ENCODE data around the gene ABL1.

ABL1 gene

DNA sequence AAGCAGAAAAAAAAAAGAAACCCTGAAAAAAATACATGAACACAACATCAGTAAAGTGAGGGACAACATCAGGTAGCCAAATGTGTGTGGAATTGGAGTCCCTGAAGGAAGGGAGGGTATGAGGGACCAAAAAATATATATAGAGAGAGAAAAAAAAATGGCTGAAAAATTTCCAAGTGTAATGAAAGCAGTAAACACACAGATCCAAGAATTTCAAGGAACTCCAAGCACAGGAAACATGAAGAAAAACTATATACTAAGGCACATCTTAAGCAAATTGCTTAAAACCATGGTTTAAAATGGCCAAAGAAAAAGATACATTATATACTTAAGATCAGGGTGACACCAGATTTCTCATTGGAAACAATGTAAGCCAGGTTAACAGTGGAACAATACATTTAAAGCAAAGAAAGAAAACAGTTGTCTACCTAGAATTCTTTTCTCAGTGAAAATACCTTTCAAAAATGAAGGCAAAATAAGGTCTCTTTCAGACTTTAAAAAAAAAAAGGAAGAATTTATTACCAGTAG, 24.4 kb upstream of the ABL1 start:
- H3K4me3 ChIP-seq (ENCODE audit: low read length): no peak overlapping the region
- TF ChIP-seq EZH2phosphoT487 (IDR thresholded peaks at IDR 0.05; ENCODE audit: low read length): no peak
- TF ChIP-seq, protein P1, sequence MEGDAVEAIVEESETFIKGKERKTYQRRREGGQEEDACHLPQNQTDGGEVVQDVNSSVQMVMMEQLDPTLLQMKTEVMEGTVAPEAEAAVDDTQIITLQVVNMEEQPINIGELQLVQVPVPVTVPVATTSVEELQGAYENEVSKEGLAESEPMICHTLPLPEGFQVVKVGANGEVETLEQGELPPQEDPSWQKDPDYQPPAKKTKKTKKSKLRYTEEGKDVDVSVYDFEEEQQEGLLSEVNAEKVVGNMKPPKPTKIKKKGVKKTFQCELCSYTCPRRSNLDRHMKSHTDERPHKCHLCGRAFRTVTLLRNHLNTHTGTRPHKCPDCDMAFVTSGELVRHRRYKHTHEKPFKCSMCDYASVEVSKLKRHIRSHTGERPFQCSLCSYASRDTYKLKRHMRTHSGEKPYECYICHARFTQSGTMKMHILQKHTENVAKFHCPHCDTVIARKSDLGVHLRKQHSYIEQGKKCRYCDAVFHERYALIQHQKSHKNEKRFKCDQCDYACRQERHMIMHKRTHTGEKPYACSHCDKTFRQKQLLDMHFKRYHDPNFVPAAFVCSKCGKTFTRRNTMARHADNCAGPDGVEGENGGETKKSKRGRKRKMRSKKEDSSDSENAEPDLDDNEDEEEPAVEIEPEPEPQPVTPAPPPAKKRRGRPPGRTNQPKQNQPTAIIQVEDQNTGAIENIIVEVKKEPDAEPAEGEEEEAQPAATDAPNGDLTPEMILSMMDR (IDR thresholded peaks at IDR 0.05; ENCODE audit: low read length): no peak
- TF ChIP-seq EZH2 (optimal IDR thresholded peaks at IDR 0.05; ENCODE audit: low read depth, low read length): no peak
- no peaks in the 10 kb centered on the region for H4K20me1 ChIP-seq (ENCODE audit: insufficient read depth, low read length)
- H3K36me3 ChIP-seq (replicated peaks; ENCODE audit: insufficient read depth, low read length): no peaks in the 10 kb centered on the region
- peaks cover 5% of the 10 kb centered on the region; the same call in 1 of the 2 replicates for H3K4me1 ChIP-seq (ENCODE audit: low read length)
- DNase-seq: no peak
- no peaks in the 10 kb centered on the region for H3K9me3 ChIP-seq (replicated peaks; ENCODE audit: insufficient read depth, low read length)
- no peaks in the 10 kb centered on the region for H3K27me3 ChIP-seq (replicated peaks; ENCODE audit: insufficient read depth, low read length)
- no peak overlapping the region for H3K4me2 ChIP-seq (ENCODE audit: low read depth, low read length)
- H3F3A ChIP-seq (ENCODE audit: insufficient read depth, low read length): no peaks in the 10 kb centered on the region
- no peaks in the 10 kb centered on the region for H3K9me2 ChIP-seq (replicated peaks; ENCODE audit: insufficient read depth, low read length)
- H3K9ac ChIP-seq (ENCODE audit: low read length): no peak overlapping the region
- H3K79me2 ChIP-seq (ENCODE audit: low read length): no peaks in the 10 kb centered on the region
- H3K27ac ChIP-seq (ENCODE audit: low read length): no peak overlapping the region
- no peak overlapping the region for H2AFZ ChIP-seq (ENCODE audit: low read length)

DNA sequence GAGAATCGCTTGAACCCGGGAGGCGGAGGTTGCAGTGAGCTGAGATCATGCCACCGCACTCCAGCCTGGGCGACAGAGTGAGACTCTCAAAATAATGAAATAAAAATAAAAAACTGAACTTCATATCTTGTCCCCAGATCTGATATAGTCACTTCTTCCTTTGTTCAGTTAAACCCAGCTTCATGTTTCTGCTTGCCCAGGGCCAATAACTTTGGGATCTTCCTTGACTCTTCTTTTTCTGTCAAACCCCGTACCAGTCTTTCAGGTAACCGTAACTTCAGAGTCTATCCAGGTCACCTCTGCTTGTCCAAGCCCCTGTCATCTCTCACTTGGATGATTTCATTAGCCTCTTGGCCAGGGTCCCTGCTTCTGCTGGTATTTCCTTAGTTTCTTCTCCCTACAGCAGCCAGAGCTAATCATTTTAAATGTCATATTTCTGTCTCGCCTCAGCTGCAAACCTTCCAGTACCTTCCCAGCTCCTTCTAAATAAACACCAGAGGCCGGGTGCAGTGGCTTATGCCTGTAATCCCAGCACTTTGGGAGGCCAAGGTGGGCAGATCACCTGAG, 19.7 kb upstream of the ABL1 start:
- Histone ChIP-seq H3K9me2 (replicated peaks; ENCODE audit: insufficient read depth, low read length) (no peaks in the 10 kb centered on the region), H2AFZ (ENCODE audit: low read length) (no peak overlapping the region), H3K9ac (ENCODE audit: low read length) (no peak overlapping the region), H3K27me3 (replicated peaks; ENCODE audit: insufficient read depth, low read length) (no peaks in the 10 kb centered on the region), H3K4me2 (ENCODE audit: low read depth, low read length) (no peak overlapping the region), H3K9me3 (replicated peaks; ENCODE audit: insufficient read depth, low read length) (no peaks in the 10 kb centered on the region), H3K79me2 (ENCODE audit: low read length) (no peaks in the 10 kb centered on the region), H3K27ac (ENCODE audit: low read length) (no peak overlapping the region), H3K4me3 (ENCODE audit: low read length) (no peak overlapping the region), H3K4me1 (ENCODE audit: low read length) (no peaks in the 10 kb centered on the region), H3F3A (ENCODE audit: insufficient read depth, low read length) (no peaks in the 10 kb centered on the region), H4K20me1 (ENCODE audit: insufficient read depth, low read length) (no peaks in the 10 kb centered on the region), H3K36me3 (replicated peaks; ENCODE audit: insufficient read depth, low read length) (no peaks in the 10 kb centered on the region)
- DNase-seq: no peak
- TF ChIP-seq, protein P1 (IDR thresholded peaks at IDR 0.05; ENCODE audit: low read length): no peak
- TF ChIP-seq EZH2 (optimal IDR thresholded peaks at IDR 0.05; ENCODE audit: low read depth, low read length) (no peak), EZH2phosphoT487 (IDR thresholded peaks at IDR 0.05; ENCODE audit: low read length) (no peak)

DNA sequence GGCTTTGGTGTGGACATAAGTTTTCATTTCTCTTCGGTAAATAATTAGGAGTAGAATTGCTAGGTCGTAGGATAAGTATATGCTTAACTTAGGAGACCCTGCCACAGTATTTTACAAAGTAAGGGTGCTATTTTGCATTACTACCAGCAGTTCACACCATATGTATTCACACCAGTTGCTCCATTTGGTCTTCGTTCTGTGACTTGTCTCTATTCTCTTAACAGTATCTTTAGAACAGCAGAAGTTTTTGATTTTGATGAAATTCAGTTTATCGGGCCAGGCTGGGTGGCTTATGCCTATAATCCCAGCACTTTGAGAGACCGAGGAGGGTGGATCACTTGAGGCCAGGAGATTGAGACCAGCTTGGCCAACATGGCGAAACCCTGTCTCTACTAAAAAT, 17.1 kb upstream of the ABL1 start:
- no peaks in the 10 kb centered on the region for H4K20me1 ChIP-seq (ENCODE audit: insufficient read depth, low read length)
- no peaks in the 10 kb centered on the region for H3K79me2 ChIP-seq (ENCODE audit: low read length)
- H3F3A ChIP-seq (ENCODE audit: insufficient read depth, low read length): no peaks in the 10 kb centered on the region
- no peak overlapping the region for H3K4me3 ChIP-seq (ENCODE audit: low read length)
- no peaks in the 10 kb centered on the region for H3K36me3 ChIP-seq (replicated peaks; ENCODE audit: insufficient read depth, low read length)
- no peaks in the 10 kb centered on the region for H3K27me3 ChIP-seq (replicated peaks; ENCODE audit: insufficient read depth, low read length)
- H3K9me3 ChIP-seq (replicated peaks; ENCODE audit: insufficient read depth, low read length): no peaks in the 10 kb centered on the region
- no peaks in the 10 kb centered on the region for H3K9me2 ChIP-seq (replicated peaks; ENCODE audit: insufficient read depth, low read length)
- no peak overlapping the region for H3K9ac ChIP-seq (ENCODE audit: low read length)
- TF ChIP-seq EZH2phosphoT487 (IDR thresholded peaks at IDR 0.05; ENCODE audit: low read length) (no peak), EZH2 (optimal IDR thresholded peaks at IDR 0.05; ENCODE audit: low read depth, low read length) (no peak)
- TF ChIP-seq, protein P1 (IDR thresholded peaks at IDR 0.05; ENCODE audit: low read length): no peak
- no peak overlapping the region for H3K27ac ChIP-seq (ENCODE audit: low read length)
- H3K4me1 ChIP-seq (ENCODE audit: low read length): no peaks in the 10 kb centered on the region
- DNase-seq: no peak
- no peak overlapping the region for H2AFZ ChIP-seq (ENCODE audit: low read length)
- no peak overlapping the region for H3K4me2 ChIP-seq (ENCODE audit: low read depth, low read length)
